Suprapubic skin (tissue), 4 donors: ENCODE measurements around the gene FMNL2. TPM values are rescaled to one million over a fixed set of nuclear protein-coding genes. Genes with fewer than 3 reads are reported as not detected.

Source experiments
- DNase-seq, 2 donors: peaks; one replicate each; pipeline ENCODE4 v3.0.0-alpha.2; 2019; ENCODE audit warnings: low spot score in 2 of 2
- H3K27ac ChIP-seq: fragments of 200-600 bp; sonication (generic); one replicate; pipeline ENCODE4 v1.5.1; 2019
- H3K27me3 ChIP-seq: fragments of 200-600 bp; sonication (generic); one replicate; pipeline ENCODE4 v1.5.1; 2019
- H3K36me3 ChIP-seq: fragments of 200-600 bp; sonication (generic); one replicate; pipeline ENCODE4 v1.5.1; 2019
- H3K4me1 ChIP-seq: fragments of 200-600 bp; sonication (generic); one replicate; pipeline ENCODE4 v1.5.1; 2019
- H3K4me3 ChIP-seq: fragments of 200-600 bp; sonication (generic); one replicate; pipeline ENCODE4 v1.5.1; 2019; ENCODE audit warnings: mild to moderate bottlenecking
- H3K9me3 ChIP-seq: fragments of 200-600 bp; sonication (generic); one replicate; pipeline ENCODE4 v1.5.1; 2019
- EP300 ChIP-seq: sonication (generic); formaldehyde crosslinking; IDR thresholded peaks from one replicate; pipeline ENCODE4 v1.6.1; 2017; ENCODE audit warnings: antibody characterized with exemption
- POLR2A ChIP-seq, 2 donors: fragments of 450-650 bp; IDR thresholded peaks; one replicate each; pipeline ENCODE4 v1.6.1; 2017; ENCODE audit warnings: antibody characterized with exemption in 2 of 2, mild to moderate bottlenecking in 2 of 2, moderate library complexity in 2 of 2
- POLR2AphosphoS5 ChIP-seq, 3 donors: sonication (generic); formaldehyde crosslinking; IDR thresholded peaks; one replicate each; pipeline ENCODE4 v1.6.1; 2017; ENCODE audit warnings: antibody characterized with exemption in 3 of 3
- WGBS: methylation state at CpG from one replicate; pipeline ENCODE4 v1.1.5; 2018; 5-methylcytosine and 5-hydroxymethylcytosine counted together
- total RNA-seq, 4 donors: library from RNA; depleted of rRNA; stranded (reverse); fragments of >200 nt; gene quantifications; one replicate each; pipeline ENCODE4 v1.1.0, GENCODE V29; 2016
- TF ChIP-seq, protein P1 (sequence below), 2 donors: fragments of 200-600 bp in 1 of 2; fragments of 450-650 bp in 1 of 2; sonication (generic) in 1 of 2; IDR thresholded peaks; one replicate each; pipeline ENCODE4 v1.5.1; 2016 to 2019; ENCODE audit warnings: antibody characterized with exemption in 2 of 2, mild to moderate bottlenecking in 1 of 2, moderate library complexity in 1 of 2

The FMNL2 gene
- total RNA-seq, 4 donors from 2014 or later, result 15.4 to 18.1 (median 16.0) TPM

DNA sequence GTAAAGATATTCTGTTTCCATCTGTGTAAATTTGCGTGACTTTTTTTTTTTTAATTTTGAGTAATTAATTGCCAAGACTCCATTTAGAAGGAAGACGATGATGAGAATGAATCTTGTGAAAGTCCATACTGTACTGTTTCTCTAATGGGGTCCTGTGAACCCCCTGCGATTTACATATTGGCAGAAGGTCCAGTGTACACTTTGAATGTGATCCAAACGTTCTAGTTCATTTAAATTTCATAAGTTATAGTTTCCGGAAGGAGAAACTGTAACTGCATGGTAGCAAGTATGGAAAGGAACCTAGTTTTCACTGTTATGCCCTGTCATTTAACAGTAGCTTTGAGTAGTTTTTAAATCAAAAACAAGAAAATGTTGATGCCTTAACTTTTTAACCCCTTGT is 166.7 kb downstream of the FMNL2 start:
- TF ChIP-seq, protein P1, sequence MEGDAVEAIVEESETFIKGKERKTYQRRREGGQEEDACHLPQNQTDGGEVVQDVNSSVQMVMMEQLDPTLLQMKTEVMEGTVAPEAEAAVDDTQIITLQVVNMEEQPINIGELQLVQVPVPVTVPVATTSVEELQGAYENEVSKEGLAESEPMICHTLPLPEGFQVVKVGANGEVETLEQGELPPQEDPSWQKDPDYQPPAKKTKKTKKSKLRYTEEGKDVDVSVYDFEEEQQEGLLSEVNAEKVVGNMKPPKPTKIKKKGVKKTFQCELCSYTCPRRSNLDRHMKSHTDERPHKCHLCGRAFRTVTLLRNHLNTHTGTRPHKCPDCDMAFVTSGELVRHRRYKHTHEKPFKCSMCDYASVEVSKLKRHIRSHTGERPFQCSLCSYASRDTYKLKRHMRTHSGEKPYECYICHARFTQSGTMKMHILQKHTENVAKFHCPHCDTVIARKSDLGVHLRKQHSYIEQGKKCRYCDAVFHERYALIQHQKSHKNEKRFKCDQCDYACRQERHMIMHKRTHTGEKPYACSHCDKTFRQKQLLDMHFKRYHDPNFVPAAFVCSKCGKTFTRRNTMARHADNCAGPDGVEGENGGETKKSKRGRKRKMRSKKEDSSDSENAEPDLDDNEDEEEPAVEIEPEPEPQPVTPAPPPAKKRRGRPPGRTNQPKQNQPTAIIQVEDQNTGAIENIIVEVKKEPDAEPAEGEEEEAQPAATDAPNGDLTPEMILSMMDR (IDR thresholded peaks at IDR 0.05), result no peak
- TF ChIP-seq POLR2AphosphoS5 (IDR thresholded peaks at IDR 0.05), result no peak
- no peak for TF ChIP-seq POLR2A (IDR thresholded peaks at IDR 0.05)
- WGBS, result 95% methylated on average over 5 of the region's 5 CpGs
- H3K27me3 ChIP-seq, result no peaks in the 10 kb centered on the region
- H3K9me3 ChIP-seq, result no peaks in the 10 kb centered on the region
- H3K4me1 ChIP-seq, result peaks cover 23% of the 10 kb centered on the region
- no peak for DNase-seq
- H3K36me3 ChIP-seq, result no peaks in the 10 kb centered on the region
- H3K27ac ChIP-seq, result no peak overlapping the region
- H3K4me3 ChIP-seq, result no peak overlapping the region

DNA sequence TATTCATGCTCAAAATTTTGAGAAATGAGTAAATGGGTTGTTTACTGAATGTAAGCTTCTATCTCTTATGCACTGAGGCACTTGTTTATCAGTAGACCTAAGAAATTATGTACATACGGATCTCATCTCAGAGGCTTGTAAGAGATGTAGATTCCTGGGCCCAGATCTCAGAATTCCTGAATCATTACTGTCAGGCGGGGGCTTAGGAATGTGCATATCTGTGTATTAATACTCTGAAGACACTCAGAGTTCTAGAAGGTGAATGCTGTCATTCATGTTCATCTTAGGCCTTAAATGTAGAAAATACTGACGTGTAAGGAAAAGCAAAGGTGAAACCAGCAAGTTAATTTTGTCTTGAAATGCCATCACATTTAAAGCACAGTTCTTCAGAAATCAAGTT is 169.6 kb downstream of the FMNL2 start:
- Histone ChIP-seq H3K27ac (no peak overlapping the region), H3K9me3 (no peaks in the 10 kb centered on the region), H3K4me1 (peaks cover 12% of the 10 kb centered on the region), H3K36me3 (no peaks in the 10 kb centered on the region), H3K27me3 (no peaks in the 10 kb centered on the region), H3K4me3 (no peak overlapping the region)
- TF ChIP-seq, protein P1 (IDR thresholded peaks at IDR 0.05), result no peak
- TF ChIP-seq POLR2A (IDR thresholded peaks at IDR 0.05), result no peak
- no peak for TF ChIP-seq EP300
- no peak for TF ChIP-seq POLR2AphosphoS5 (IDR thresholded peaks at IDR 0.05)
- DNase-seq, result no peak
- 95% methylated on average over 3 of the region's 3 CpGs for WGBS

DNA sequence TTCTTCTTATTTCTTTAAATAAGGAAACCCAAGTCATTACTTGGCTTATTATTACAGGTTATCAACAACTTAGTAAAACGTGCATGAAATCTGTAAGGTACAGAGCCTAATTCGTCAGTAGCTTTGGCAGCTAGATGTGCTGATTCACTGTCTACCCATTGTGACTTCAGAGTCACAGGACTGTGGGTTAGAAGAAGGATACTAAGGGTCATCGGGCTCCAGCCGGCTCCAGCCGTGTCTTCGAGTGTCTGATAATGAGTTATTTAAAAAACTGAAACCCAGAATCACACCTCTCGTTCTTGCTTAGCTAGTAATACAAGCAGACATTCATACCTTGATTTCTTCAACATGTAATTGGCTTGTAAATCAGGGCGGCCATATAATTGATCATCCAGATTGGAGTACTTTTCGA is 170.5 kb downstream of the FMNL2 start:
- Histone ChIP-seq H3K27me3 (no peaks in the 10 kb centered on the region), H3K4me1 (peaks cover 6% of the 10 kb centered on the region), H3K27ac (no peak overlapping the region), H3K9me3 (no peaks in the 10 kb centered on the region), H3K4me3 (no peak overlapping the region), H3K36me3 (no peaks in the 10 kb centered on the region)
- DNase-seq, result no peak
- WGBS, result 85% methylated on average over 9 of the region's 9 CpGs
- TF ChIP-seq POLR2AphosphoS5 (IDR thresholded peaks at IDR 0.05), result no peak
- TF ChIP-seq EP300, result no peak
- TF ChIP-seq, protein P1 (IDR thresholded peaks at IDR 0.05), result no peak
- TF ChIP-seq POLR2A (IDR thresholded peaks at IDR 0.05), result no peak

DNA sequence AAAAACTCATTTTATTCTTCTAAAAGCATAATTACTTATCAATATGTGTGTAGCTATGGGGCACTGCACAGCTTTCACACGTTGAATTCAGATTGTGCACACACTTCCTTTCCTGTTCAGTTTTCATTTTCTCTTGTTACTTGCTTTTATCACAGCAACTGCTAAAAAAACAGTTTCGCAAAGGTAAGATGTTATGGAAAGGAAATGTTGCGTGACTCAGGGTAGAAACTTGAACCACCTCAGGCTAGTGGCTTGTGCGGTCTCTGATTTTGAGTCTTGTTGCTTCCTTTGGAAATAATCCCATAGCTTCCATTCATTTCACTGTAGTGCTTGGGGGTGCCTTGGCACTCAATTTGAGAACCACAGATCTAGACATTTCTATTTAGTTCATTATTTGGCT is 171.9 kb downstream of the FMNL2 start:
- Histone ChIP-seq H3K27me3 (no peaks in the 10 kb centered on the region), H3K36me3 (no peaks in the 10 kb centered on the region), H3K9me3 (no peaks in the 10 kb centered on the region), H3K4me3 (no peak overlapping the region), H3K27ac (no peak overlapping the region), H3K4me1 (no peaks in the 10 kb centered on the region)
- DNase-seq, result no peak
- WGBS, result 72% methylated on average over 4 of the region's 4 CpGs
- TF ChIP-seq POLR2AphosphoS5 (IDR thresholded peaks at IDR 0.05), result no peak
- TF ChIP-seq EP300, result no peak
- TF ChIP-seq, protein P1 (IDR thresholded peaks at IDR 0.05), result no peak
- TF ChIP-seq POLR2A (IDR thresholded peaks at IDR 0.05), result no peak

DNA sequence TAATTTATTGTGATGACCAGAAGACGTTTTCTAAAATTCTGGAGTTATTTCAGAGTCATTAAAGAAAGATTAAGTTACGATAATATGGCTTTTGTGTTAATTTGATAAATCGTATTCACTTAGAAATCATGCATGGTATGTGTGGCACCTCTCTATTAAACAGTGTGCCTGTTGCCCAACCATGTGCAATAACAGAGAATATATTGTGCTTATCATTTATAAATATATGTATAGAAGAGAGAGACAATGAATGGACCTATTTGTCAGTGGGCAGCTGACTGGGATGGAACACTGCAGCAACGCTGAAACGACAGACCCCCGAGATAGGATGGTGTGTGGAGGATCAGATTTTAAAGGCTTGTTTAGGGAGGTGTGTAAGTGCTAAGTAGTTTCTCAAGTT is 172.9 kb downstream of the FMNL2 start:
- no peak for DNase-seq
- H3K4me3 ChIP-seq, result no peak overlapping the region
- H3K36me3 ChIP-seq, result no peaks in the 10 kb centered on the region
- H3K27me3 ChIP-seq, result no peaks in the 10 kb centered on the region
- no peaks in the 10 kb centered on the region for H3K9me3 ChIP-seq
- no peaks in the 10 kb centered on the region for H3K4me1 ChIP-seq
- H3K27ac ChIP-seq, result no peak overlapping the region
- TF ChIP-seq, protein P1 (IDR thresholded peaks at IDR 0.05), result no peak
- 89% methylated on average over 6 of the region's 6 CpGs for WGBS
